Natural killer cell (primary cell): ENCODE measurements around the gene GAS2. TPM values are rescaled to one million over a fixed set of nuclear protein-coding genes. Genes with fewer than 3 reads are reported as not detected.

Experiments used
- ATAC-seq, 3 donors: fragments of 150-1000 bp in 2 of 3; fragments of 200-7000 bp in 1 of 3; cut with Tn5 transposase; 1 replicate in 1 of 3; 2 replicates in 2 of 3; pipeline ENCODE4 v1.10.0; 2021; ENCODE audit warnings: mild to moderate bottlenecking in 2 of 3, moderate library complexity in 2 of 3
- DNase-seq, 2 donors: peaks; one replicate each; pipeline versions ENCODE4 v3.0.0 to v3.0.0-alpha.2; 2013 to 2021; ENCODE audit warnings: mixed read lengths in 1 of 2
- H3K27ac ChIP-seq: one replicate; pipeline ENCODE4 v1.5.1; 2013; ENCODE audit warnings: mild to moderate bottlenecking, low read length
- H3K27me3 ChIP-seq: one replicate; pipeline ENCODE4 v1.6.1; 2013; ENCODE audit warnings: low read length; ENCODE audit not compliant: control insufficient read depth, insufficient read depth
- H3K36me3 ChIP-seq: one replicate; pipeline ENCODE4 v1.6.1; 2013; ENCODE audit warnings: low read length; ENCODE audit not compliant: control insufficient read depth, insufficient read depth
- H3K4me1 ChIP-seq: one replicate; pipeline ENCODE4 v1.6.1; 2013; ENCODE audit warnings: low read length; ENCODE audit not compliant: control insufficient read depth, insufficient read depth
- H3K4me3 ChIP-seq: one replicate; pipeline ENCODE4 v1.5.1; 2013; ENCODE audit warnings: low read length
- H3K9me3 ChIP-seq: one replicate; pipeline ENCODE4 v1.6.1; 2013; ENCODE audit warnings: low read length; ENCODE audit not compliant: control insufficient read depth, insufficient read depth
- H3K27ac Mint-ChIP-seq, 2 donors: one replicate each; pipeline ENCODE4 v1.8.0; 2022; ENCODE audit warnings: mild to moderate bottlenecking in 2 of 2, mixed read lengths in 2 of 2, moderate library complexity in 1 of 2
- H3K27me3 Mint-ChIP-seq, 2 donors: one replicate each; pipeline ENCODE4 v1.8.0; 2022; ENCODE audit warnings: low read depth in 2 of 2, mixed read lengths in 2 of 2
- H3K36me3 Mint-ChIP-seq: one replicate; pipeline ENCODE4 v1.8.0; 2022; ENCODE audit warnings: mixed read lengths
- H3K4me1 Mint-ChIP-seq, 2 donors: one replicate each; pipeline ENCODE4 v1.8.0; 2022; ENCODE audit warnings: mixed read lengths in 2 of 2
- H3K4me3 Mint-ChIP-seq: one replicate; pipeline ENCODE4 v1.8.0; 2022; ENCODE audit warnings: mild to moderate bottlenecking, moderate library complexity, mixed read lengths
- H3K9me3 Mint-ChIP-seq, 2 donors: one replicate each; pipeline ENCODE4 v1.8.0; 2022; ENCODE audit warnings: mixed read lengths in 2 of 2
- WGBS: methylation state at CpG from one replicate; pipeline ENCODE4 v1.1.7; 2013; ENCODE audit warnings: missing lambda C conversion rate; ENCODE audit not compliant: insufficient coverage; 5-methylcytosine and 5-hydroxymethylcytosine counted together
- intact Hi-C: fragments of 100-400 bp; cut with micrococcal nuclease; formaldehyde crosslinking; loops from one replicate; pipeline ENCODE4 v1.14.2; 2022
- total RNA-seq, 4 donors: library from RNA; stranded (reverse); fragments of 120-200 nt in 1 of 4; gene quantifications; one replicate each; pipeline versions ENCODE4 v1.2.3 to v1.2.4, GENCODE V29; 2013 to 2022
- TF ChIP-seq, protein P1 (sequence below): fragments of 200-600 bp; IDR thresholded peaks from one replicate; pipeline ENCODE4 v1.8.0; 2022; ENCODE audit warnings: antibody characterized with exemption

GAS2 gene
- total RNA-seq, 3 donors from 2014 or later (not counting 1 experiment from before 2014, with no cell fraction given), result 2.0 to 3.5 (median 2.5) TPM

- TF ChIP-seq, protein P1, sequence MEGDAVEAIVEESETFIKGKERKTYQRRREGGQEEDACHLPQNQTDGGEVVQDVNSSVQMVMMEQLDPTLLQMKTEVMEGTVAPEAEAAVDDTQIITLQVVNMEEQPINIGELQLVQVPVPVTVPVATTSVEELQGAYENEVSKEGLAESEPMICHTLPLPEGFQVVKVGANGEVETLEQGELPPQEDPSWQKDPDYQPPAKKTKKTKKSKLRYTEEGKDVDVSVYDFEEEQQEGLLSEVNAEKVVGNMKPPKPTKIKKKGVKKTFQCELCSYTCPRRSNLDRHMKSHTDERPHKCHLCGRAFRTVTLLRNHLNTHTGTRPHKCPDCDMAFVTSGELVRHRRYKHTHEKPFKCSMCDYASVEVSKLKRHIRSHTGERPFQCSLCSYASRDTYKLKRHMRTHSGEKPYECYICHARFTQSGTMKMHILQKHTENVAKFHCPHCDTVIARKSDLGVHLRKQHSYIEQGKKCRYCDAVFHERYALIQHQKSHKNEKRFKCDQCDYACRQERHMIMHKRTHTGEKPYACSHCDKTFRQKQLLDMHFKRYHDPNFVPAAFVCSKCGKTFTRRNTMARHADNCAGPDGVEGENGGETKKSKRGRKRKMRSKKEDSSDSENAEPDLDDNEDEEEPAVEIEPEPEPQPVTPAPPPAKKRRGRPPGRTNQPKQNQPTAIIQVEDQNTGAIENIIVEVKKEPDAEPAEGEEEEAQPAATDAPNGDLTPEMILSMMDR, result no peak
- no peak for DNase-seq
- peaks cover 0 to 18% of the 10 kb centered on the region in 2 donors for H3K27me3 Mint-ChIP-seq
- H3K9me3 ChIP-seq, result no peaks in the 10 kb centered on the region
- no peaks in the 10 kb centered on the region for H3K36me3 ChIP-seq
- H3K27ac ChIP-seq, result no peak overlapping the region
- no peaks in the 10 kb centered on the region for H3K4me1 Mint-ChIP-seq
- intact Hi-C loops, result no loop called here
- no peaks in the 10 kb centered on the region for H3K27me3 ChIP-seq
- H3K9me3 Mint-ChIP-seq, result no peaks in the 10 kb centered on the region
- H3K4me1 ChIP-seq, result no peaks in the 10 kb centered on the region
- H3K4me3 Mint-ChIP-seq, result no peak overlapping the region
- H3K36me3 Mint-ChIP-seq, result no peaks in the 10 kb centered on the region
- H3K4me3 ChIP-seq, result no peak overlapping the region
- H3K27ac Mint-ChIP-seq, result no peak overlapping the region
- no peak for ATAC-seq
Observed at GRCh38 chr11:22633354-22633902, 33.0 kb upstream of the GAS2 start.

- Mint-ChIP-seq H3K27me3 (peaks cover 0 to 18% of the 10 kb centered on the region in 2 donors), H3K9me3 (no peaks in the 10 kb centered on the region), H3K4me3 (no peak overlapping the region), H3K4me1 (no peaks in the 10 kb centered on the region), H3K27ac (no peak overlapping the region), H3K36me3 (no peaks in the 10 kb centered on the region)
- 96% methylated on average over 3 of the region's 3 CpGs for WGBS
- Histone ChIP-seq H3K4me1 (no peaks in the 10 kb centered on the region), H3K4me3 (no peak overlapping the region), H3K9me3 (no peaks in the 10 kb centered on the region), H3K27me3 (no peaks in the 10 kb centered on the region), H3K27ac (no peak overlapping the region), H3K36me3 (no peaks in the 10 kb centered on the region)
- peak in 2 of 3 donors; percentile 26 to 39 for ATAC-seq
- intact Hi-C loops, result no loop called here
- TF ChIP-seq, protein P1, result no peak
- DNase-seq, result no peak
Observed at GRCh38 chr11:22634897-22635629, 31.3 kb upstream of the GAS2 start.

DNA sequence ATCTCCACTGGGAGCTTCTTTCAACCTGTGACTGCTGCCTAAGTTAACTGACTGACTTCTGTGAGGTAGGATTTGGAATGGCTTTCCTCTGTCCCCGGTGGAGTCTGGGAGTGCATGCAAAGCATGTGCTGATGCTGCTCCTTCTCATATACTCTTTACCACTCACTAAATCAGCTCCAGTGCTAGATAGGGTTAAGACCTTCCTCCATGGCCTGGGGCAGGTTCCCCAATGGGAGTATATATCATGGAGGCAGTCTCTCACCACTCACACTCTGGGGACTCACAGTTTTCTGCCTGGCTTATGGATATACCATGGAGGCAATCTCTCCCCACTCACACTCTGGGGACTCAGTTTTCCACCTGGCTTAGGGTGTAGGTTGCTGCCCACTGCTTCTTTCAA, 30.7 kb upstream of the GAS2 start:
- H3K4me1 ChIP-seq, result no peaks in the 10 kb centered on the region
- H3K4me3 Mint-ChIP-seq, result no peak overlapping the region
- H3K9me3 Mint-ChIP-seq, result no peaks in the 10 kb centered on the region
- no peak for DNase-seq
- TF ChIP-seq, protein P1, result no peak
- H3K9me3 ChIP-seq, result no peaks in the 10 kb centered on the region
- intact Hi-C loops, result no loop called here
- peaks cover 0 to 18% of the 10 kb centered on the region in 2 donors for H3K27me3 Mint-ChIP-seq
- WGBS, result 0% methylated on average over 1 of the region's 1 CpG
- H3K36me3 Mint-ChIP-seq, result no peaks in the 10 kb centered on the region
- ATAC-seq, result peak in 2 of 3 donors; percentile 30 to 35
- no peaks in the 10 kb centered on the region for H3K36me3 ChIP-seq
- no peaks in the 10 kb centered on the region for H3K4me1 Mint-ChIP-seq
- no peak overlapping the region for H3K27ac Mint-ChIP-seq
- no peaks in the 10 kb centered on the region for H3K27me3 ChIP-seq
- H3K27ac ChIP-seq, result no peak overlapping the region
- no peak overlapping the region for H3K4me3 ChIP-seq
